Measurements from ENCODE around the gene WNK1.
A peak's percentile ranks its signal among the peaks of the same experiment; 100 is the strongest.

The WNK1 gene

DNA sequence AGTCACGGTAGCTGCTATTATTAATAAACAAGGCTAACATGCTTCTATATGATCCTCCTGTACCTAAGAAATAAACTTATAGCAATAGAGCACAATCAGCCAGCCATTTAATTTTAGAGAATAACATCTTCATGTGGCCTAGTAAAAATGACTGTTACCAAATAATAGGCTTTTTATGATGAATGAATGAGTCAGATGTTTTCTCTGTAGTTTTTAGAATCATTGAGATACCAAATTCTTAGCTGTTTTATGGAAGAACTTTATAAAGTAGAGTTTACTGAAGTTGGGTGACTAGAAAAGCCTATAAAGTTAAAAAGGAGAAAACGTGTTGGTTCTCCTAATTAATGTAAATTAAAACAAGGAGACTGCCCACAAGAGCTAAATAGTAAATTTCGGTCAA is 40.7 kb downstream of the WNK1 start:
- H3K9ac ChIP-seq: no peak overlapping the region
- H3K27me3 ChIP-seq: no peaks in the 10 kb centered on the region
- peaks cover 47 to 100% (median 91%) of the 10 kb centered on the region in 11 experiments; a peak in 21 of 22 replicates for H4K20me1 ChIP-seq
- no peak for TF ChIP-seq Cebpa-rat (IDR thresholded peaks at IDR 0.05)
- H3K9me3 ChIP-seq (replicated peaks in 1 of 11): peaks cover 0 to 8% (median 0%) of the 10 kb centered on the region in 11 experiments; a peak in 6 of 22 replicates
- peaks cover 0 to 36% (median 12%) of the 10 kb centered on the region in 11 experiments; a peak in 13 of 22 replicates for H3K36me3 ChIP-seq
- peaks cover 20 to 100% (median 46%) of the 10 kb centered on the region in 10 experiments for H3K4me1 ChIP-seq
- H3K4me2 ChIP-seq: peak overlapping the region in 4 of 11 experiments; percentile 77 to 93 (median 82); a peak in 6 of 22 replicates
- H3K4me3 ChIP-seq: no peak overlapping the region
- H3K27ac ChIP-seq: no peak overlapping the region

DNA sequence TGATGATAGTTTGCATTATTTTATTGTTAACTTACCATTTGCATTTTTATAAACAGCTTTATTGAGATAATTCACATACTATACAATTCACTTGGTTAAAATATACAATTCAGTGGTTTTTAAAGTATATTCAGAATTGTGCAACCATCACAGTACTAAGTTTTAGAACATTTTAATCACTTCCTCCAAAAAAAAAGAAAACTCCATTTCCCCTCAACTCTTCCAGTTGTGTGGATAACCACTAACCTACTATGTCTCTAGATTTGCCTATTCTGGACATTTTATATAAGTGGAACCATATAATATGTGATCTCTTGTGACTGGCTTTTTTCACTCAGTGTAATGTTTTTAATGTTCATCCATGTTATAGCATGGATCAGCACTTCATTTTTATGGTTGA is 41.3 kb downstream of the WNK1 start:
- Histone ChIP-seq H3K4me2 (peak overlapping the region in 5 of 11 experiments; percentile 77 to 93 (median 85); a peak in 7 of 22 replicates), H3K4me1 (peaks cover 20 to 100% (median 49%) of the 10 kb centered on the region in 10 experiments), H3K9me3 (replicated peaks in 1 of 11) (peaks cover 0 to 7% (median 0%) of the 10 kb centered on the region in 11 experiments; a peak in 1 of 22 replicates), H3K27ac (no peak overlapping the region), H3K4me3 (no peak overlapping the region), H3K36me3 (peaks cover 0 to 37% (median 10%) of the 10 kb centered on the region in 11 experiments; a peak in 11 of 22 replicates), H3K27me3 (no peaks in the 10 kb centered on the region), H4K20me1 (peaks cover 49 to 100% (median 91%) of the 10 kb centered on the region in 11 experiments), H3K9ac (no peak overlapping the region)
- no peak for TF ChIP-seq Cebpa-rat (IDR thresholded peaks at IDR 0.05)

DNA sequence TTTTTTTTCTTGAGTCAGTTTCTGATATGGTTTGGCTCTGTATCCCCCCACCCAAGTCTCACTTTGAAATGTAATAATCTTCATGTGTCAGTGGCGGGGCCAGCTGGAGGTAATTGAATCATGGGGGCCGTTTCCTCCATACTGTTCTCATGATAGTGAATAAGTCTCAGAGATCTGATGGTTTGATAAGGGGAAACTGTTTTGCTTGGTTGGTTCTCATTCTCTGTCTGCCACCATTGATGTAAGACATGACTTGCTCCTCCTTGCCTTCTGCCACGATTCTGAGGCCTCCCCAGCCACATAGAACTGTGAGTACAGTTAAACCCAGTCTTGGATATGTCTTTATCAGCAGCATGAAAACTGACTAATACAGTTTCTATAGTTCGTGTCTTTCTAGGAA is 42.9 kb downstream of the WNK1 start:
- peaks cover 48 to 100% (median 91%) of the 10 kb centered on the region in 11 experiments for H4K20me1 ChIP-seq
- H3K9ac ChIP-seq: no peak overlapping the region
- H3K9me3 ChIP-seq (replicated peaks in 1 of 11): peaks cover 0 to 7% (median 0%) of the 10 kb centered on the region in 11 experiments; a peak in 2 of 22 replicates
- H3K36me3 ChIP-seq: peaks cover 0 to 41% (median 12%) of the 10 kb centered on the region in 11 experiments; a peak in 12 of 22 replicates
- H3K27me3 ChIP-seq: no peaks in the 10 kb centered on the region
- TF ChIP-seq Cebpa-rat (IDR thresholded peaks at IDR 0.05): no peak
- H3K4me2 ChIP-seq: peak overlapping the region; percentile 10 to 93 (median 79)
- H3K4me3 ChIP-seq: no peak overlapping the region
- H3K27ac ChIP-seq: peak overlapping the region in 5 of 11 experiments; percentile 5 to 48 (median 14); a peak in 3 of 22 replicates
- peaks cover 20 to 100% (median 45%) of the 10 kb centered on the region in 10 experiments for H3K4me1 ChIP-seq

DNA sequence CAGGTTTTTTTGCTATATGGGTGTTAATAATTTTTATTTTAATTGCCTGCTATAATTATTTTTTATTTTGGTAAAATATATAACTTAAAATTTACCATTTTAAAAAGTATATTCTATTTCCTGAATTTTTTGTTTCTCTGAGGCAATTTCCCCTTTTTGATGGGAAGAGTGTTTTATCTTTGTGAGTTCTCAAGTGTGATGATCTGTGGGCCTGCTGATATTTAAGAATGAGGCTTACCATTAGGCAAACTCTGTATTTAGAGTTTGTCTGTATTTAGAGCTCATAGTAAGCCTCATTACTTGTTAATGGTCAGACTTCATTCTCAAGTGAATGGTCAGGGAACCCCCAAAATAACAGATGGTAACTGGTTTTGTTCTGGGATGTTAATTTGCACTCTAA is 48.0 kb downstream of the WNK1 start:
- Histone ChIP-seq H3K4me1 (peaks cover 21 to 100% (median 52%) of the 10 kb centered on the region in 10 experiments; a peak in 19 of 20 replicates), H3K9ac (no peak overlapping the region), H3K4me2 (peak overlapping the region in 9 of 11 experiments; percentile 18 to 81 (median 31); a peak in 16 of 22 replicates), H3K27me3 (no peaks in the 10 kb centered on the region), H3K9me3 (replicated peaks in 1 of 11) (peaks cover 0 to 4% (median 0%) of the 10 kb centered on the region in 11 experiments; a peak in 1 of 22 replicates), H3K4me3 (no peak overlapping the region), H3K27ac (peak overlapping the region in 1 of 11 experiments; percentile 24; a peak in 1 of 22 replicates), H4K20me1 (peaks cover 54 to 100% (median 91%) of the 10 kb centered on the region in 11 experiments), H3K36me3 (peaks cover 0 to 17% (median 4%) of the 10 kb centered on the region in 11 experiments; a peak in 9 of 22 replicates)
- TF ChIP-seq Cebpa-rat (IDR thresholded peaks at IDR 0.05): no peak

DNA sequence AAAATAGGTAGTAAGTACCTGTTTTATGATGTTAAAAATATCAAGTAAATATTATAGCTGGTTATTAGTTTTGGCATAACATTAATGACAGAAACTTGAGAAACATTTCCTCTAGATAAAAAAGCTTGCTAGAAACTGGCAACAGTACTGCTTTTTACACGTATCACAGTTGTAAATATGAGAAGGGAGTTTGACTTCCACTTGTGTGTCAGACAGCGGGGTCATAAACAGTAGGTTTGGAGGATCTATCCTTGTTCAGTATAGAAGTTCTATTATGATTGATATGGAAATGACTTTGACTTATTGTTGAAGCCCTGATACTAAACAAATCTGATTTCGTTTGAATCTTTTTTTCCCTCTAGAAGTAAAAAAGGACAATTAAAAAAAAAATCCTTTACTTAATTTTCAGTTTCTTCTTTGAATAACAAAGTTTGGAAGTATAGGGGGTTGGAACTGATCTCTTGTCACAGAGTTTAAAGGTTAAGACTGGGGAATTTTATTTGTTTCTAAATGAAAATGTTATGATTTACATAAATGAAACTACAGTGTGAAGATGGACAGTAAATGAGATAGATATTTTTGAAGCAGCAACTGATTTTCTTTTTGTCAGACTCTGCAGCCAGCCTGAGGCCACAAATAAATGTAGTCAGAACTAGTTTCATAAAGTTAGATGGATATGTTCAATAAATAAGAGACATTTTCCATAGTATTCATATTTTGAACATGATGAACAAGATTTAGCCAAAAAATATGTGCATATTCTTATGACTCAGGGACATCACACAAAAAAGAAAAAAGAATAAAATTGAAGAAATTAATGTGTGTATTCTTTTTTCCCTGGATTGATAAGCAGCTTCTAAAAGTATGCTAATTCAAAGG is 50.1 kb downstream of the WNK1 start:
- H3K27ac ChIP-seq: no peak overlapping the region
- no peak for TF ChIP-seq Cebpa-rat (IDR thresholded peaks at IDR 0.05)
- no peak overlapping the region for H3K4me3 ChIP-seq
- no peaks in the 10 kb centered on the region for H3K27me3 ChIP-seq
- peaks cover 0 to 13% (median 3%) of the 10 kb centered on the region in 11 experiments; a peak in 8 of 22 replicates for H3K36me3 ChIP-seq
- H3K9ac ChIP-seq: no peak overlapping the region
- peaks cover 0 to 4% (median 0%) of the 10 kb centered on the region in 11 experiments; a peak in 1 of 22 replicates for H3K9me3 ChIP-seq (replicated peaks in 1 of 11)
- peaks cover 28 to 100% (median 55%) of the 10 kb centered on the region in 10 experiments for H3K4me1 ChIP-seq
- peaks cover 59 to 100% (median 92%) of the 10 kb centered on the region in 11 experiments for H4K20me1 ChIP-seq
- H3K4me2 ChIP-seq: peak overlapping the region in 2 of 11 experiments; percentile 74 to 81; a peak in 3 of 22 replicates

DNA sequence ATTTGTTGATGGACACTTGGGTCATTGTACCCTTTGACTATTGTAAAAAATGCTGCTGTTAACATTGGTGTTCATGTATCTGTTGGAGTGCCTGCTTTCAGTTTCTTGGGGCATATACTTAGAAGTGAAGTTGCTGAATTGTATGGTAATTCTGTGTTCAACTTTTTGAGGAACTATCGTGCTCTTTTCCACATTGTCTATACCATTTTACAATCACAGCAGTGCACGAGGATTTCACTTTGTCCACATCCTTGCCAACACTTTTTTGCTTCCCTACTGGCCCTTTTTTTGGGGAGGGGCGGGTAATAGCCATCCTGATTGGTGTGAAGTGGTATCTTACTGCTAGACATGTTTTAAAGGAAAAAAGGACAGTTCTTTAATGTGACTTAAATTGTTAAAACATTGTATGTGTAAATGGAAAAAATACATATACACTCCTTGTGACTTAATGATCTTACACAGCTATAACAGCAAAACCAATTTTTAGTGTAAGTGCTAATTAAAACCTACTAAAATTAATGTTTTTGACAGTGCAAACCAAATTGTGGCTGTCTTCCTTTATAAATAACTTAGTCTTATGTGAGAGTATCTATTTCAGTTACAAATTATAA is 52.7 kb downstream of the WNK1 start:
- Histone ChIP-seq H3K36me3 (peaks cover 0 to 8% (median 0%) of the 10 kb centered on the region in 11 experiments; a peak in 3 of 22 replicates), H3K4me3 (no peak overlapping the region), H3K27me3 (no peaks in the 10 kb centered on the region), H3K27ac (peak overlapping the region in 3 of 11 experiments; percentile 2 to 45 (median 7); a peak in 1 of 22 replicates), H3K9ac (no peak overlapping the region), H3K4me1 (peaks cover 30 to 100% (median 52%) of the 10 kb centered on the region in 10 experiments), H3K4me2 (peak overlapping the region in 7 of 11 experiments; percentile 3 to 90 (median 53); a peak in 11 of 22 replicates), H4K20me1 (peaks cover 60 to 100% (median 93%) of the 10 kb centered on the region in 11 experiments), H3K9me3 (replicated peaks in 1 of 11) (no peaks in the 10 kb centered on the region)
- no peak for TF ChIP-seq Cebpa-rat (IDR thresholded peaks at IDR 0.05)

DNA sequence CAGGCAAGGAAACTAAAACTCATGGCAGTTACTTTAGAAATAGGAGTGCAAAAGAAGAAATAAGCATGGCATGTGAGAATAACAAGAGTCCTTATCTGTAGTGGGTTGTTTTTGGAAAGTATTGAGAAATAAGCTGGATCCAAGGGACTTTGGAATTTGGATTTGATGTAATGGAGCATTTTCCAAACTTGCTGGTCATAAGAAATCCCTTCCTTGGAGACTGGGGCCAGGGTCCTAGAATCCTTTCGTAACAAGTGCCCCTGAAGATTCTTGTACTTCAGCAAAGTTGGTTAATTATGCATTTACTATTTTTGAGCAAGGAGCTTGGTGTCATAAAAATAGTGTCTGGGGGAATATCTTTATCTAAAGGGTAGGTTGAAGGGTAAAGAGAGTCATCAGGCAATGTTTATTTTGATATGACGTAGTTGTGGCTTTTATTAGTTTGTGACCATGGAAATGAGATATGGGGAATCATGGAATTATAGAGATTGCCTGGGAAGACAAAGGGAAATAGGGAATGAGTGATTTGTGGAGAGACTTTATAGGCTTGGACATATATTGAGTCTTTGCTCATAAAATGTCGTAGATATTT is 53.9 kb downstream of the WNK1 start:
- peak overlapping the region in 1 of 11 experiments; percentile 9; a peak in 1 of 22 replicates for H3K27ac ChIP-seq
- peaks cover 33 to 100% (median 54%) of the 10 kb centered on the region in 10 experiments for H3K4me1 ChIP-seq
- H3K9ac ChIP-seq: peak overlapping the region in 1 of 11 experiments; percentile 66; a peak in 1 of 22 replicates
- peaks cover 0 to 8% (median 0%) of the 10 kb centered on the region in 11 experiments; a peak in 3 of 22 replicates for H3K36me3 ChIP-seq
- TF ChIP-seq Cebpa-rat (IDR thresholded peaks at IDR 0.05): no peak
- H3K9me3 ChIP-seq (replicated peaks in 1 of 11): no peaks in the 10 kb centered on the region
- peaks cover 62 to 100% (median 94%) of the 10 kb centered on the region in 11 experiments for H4K20me1 ChIP-seq
- H3K27me3 ChIP-seq: no peaks in the 10 kb centered on the region
- H3K4me3 ChIP-seq: no peak overlapping the region; a peak in 1 of 20 replicates
- peak overlapping the region; percentile 20 to 90 (median 57); a peak in 18 of 22 replicates for H3K4me2 ChIP-seq
